Adrenal gland (tissue), 12 donors: ENCODE measurements around the gene NLRP9. TPM values are rescaled to one million over a fixed set of nuclear protein-coding genes. Genes with fewer than 3 reads are reported as not detected.

ENCODE experiments used
- DNase-seq, 7 donors: peaks; one replicate each; pipeline ENCODE4 v3.0.0-alpha.2; 2019 to 2020
- H3K27ac ChIP-seq, 5 donors: fragments of 200-600 bp; sonication (generic) in 4 of 5; 1 replicate in 3 of 5; 2 replicates in 2 of 5; pipeline versions ENCODE4 v1.5.1 to v1.8.0; 2016 to 2020; ENCODE audit warnings: mild to moderate bottlenecking in 1 of 5
- H3K27me3 ChIP-seq: fragments of 200-600 bp; 2 replicates; pipeline ENCODE4 v1.8.0; 2021
- H3K36me3 ChIP-seq, 2 donors: fragments of 200-600 bp; replicated peaks in 1 of 2; 1 replicate in 1 of 2; 2 replicates in 1 of 2; pipeline versions ENCODE4 v1.5.1 to v1.8.0; 2018 to 2022
- H3K4me1 ChIP-seq, 2 donors: fragments of 200-600 bp; replicated peaks in 1 of 2; 1 replicate in 1 of 2; 2 replicates in 1 of 2; pipeline versions ENCODE4 v1.5.1 to v1.8.0; 2018 to 2021
- H3K4me3 ChIP-seq, 4 donors: fragments of 200-600 bp; sonication (generic) in 3 of 4; one replicate each; pipeline ENCODE4 v1.5.1; 2016 to 2018
- H3K9me3 ChIP-seq, 3 donors: fragments of 200-600 bp; sonication (generic) in 1 of 3; replicated peaks in 1 of 3; 1 replicate in 2 of 3; 2 replicates in 1 of 3; pipeline versions ENCODE4 v1.5.1 to v1.8.0; 2016 to 2021
- CTCF ChIP-seq, 6 experiments: fragments of 450-650 bp in 4 of 6; fragments of 200-600 bp in 2 of 6; sonication (generic) in 1 of 6; IDR thresholded peaks; 1 replicate in 5 of 6; 2 replicates in 1 of 6; pipeline versions ENCODE4 v1.5.1 to v1.8.0; 2016 to 2021; ENCODE audit warnings: antibody characterized with exemption in 6 of 6, mild to moderate bottlenecking in 2 of 6, moderate library complexity in 1 of 6
- POLR2A ChIP-seq, 2 donors: fragments of 450-650 bp; IDR thresholded peaks; one replicate each; pipeline ENCODE4 v1.6.1; 2017; ENCODE audit warnings: antibody characterized with exemption in 2 of 2, mild to moderate bottlenecking in 2 of 2, moderate library complexity in 1 of 2
- WGBS, 4 donors: extraction: QIAGEN DNeasy Blood & Tissue Kit in 2 of 4; methylation state at CpG; one replicate each; pipeline versions ENCODE4 v1.1.5 to v1.1.7; 2013 to 2017; 5-methylcytosine and 5-hydroxymethylcytosine counted together
- intact Hi-C, 2 donors: fragments of 100-400 bp; cut with DNase I; formaldehyde crosslinking; loops; one replicate each; pipeline versions ENCODE4 v1.14.1 to v1.15.0; 2022 to 2023
- polyA plus RNA-seq, 3 donors: library from polyadenylated mRNA; stranded (reverse); fragments of 200-250 nt in 2 of 3; fragments of 350-450 nt in 1 of 3; fragmentation: Illumina TruSeq in 1 of 3; extraction: RNeasy Lipid Tissue Mini Kit (QIAGEN cat#74804) in 1 of 3; gene quantifications; one replicate each; pipeline ENCODE4 v1.2.3, GENCODE V29; 2013 to 2014
- total RNA-seq, 9 donors: library from RNA; depleted of rRNA in 4 of 9; stranded (reverse); fragments of >200 nt in 4 of 9; fragments of 120-200 nt in 1 of 9; fragmentation: NEBNext Ultra II Directional in 1 of 9; extraction: Animal tissue kit (Norgen Biotek cat#: 25700) in 1 of 9; gene quantifications; one replicate each; pipeline versions ENCODE4 v1.1.0 to v1.2.4, GENCODE V29; 2013 to 2023
- donor health status: healthy with polysubstance abuse.
- donor health status: Bipolar disorder and iron deficiency.
- donor health status: DM: yes; HTN: yes; CAD: no.
- donor health status: DM: no; HTN: no; CAD: no.
- donor health status: DM: no; HTN: no; CAD: no.
- donor health status: DM: yes; HTN: yes; CAD: no.

Gene NLRP9
- total and polyA plus RNA-seq, 12 donors: not detected

- DNase-seq: no peak
Measured at GRCh38 chr19:55667006-55667381, 71.2 kb downstream of the NLRP9 start.

GRCh38 chr19:55666343-55667005, 71.7 kb downstream of the NLRP9 start:
- peaks cover 0 to 87% of the 10 kb centered on the region in 2 donors for H3K36me3 ChIP-seq
- no peak for TF ChIP-seq CTCF (IDR thresholded peaks at IDR 0.05)
- TF ChIP-seq POLR2A (IDR thresholded peaks at IDR 0.05): no peak
- H3K27me3 ChIP-seq: no peaks in the 10 kb centered on the region
- H3K4me1 ChIP-seq: peaks cover 0 to 10% of the 10 kb centered on the region in 2 donors
- intact Hi-C loops: no loop called here
- H3K27ac ChIP-seq: no peak overlapping the region
- no peaks in the 10 kb centered on the region for H3K9me3 ChIP-seq
- no peak for DNase-seq
- WGBS, 4 donors: 80 to 86% (median 84%) methylated on average over 9 to 12 of the region's 12 CpGs
- no peak overlapping the region for H3K4me3 ChIP-seq

More at GRCh38 chr19:55667006-55667381, 71.2 kb downstream of the NLRP9 start:
- WGBS, 4 donors: 50 to 92% (median 87%) methylated on average over 1 to 4 of the region's 4 CpGs
- H3K4me1 ChIP-seq: peaks cover 0 to 16% of the 10 kb centered on the region in 2 donors
- intact Hi-C loops: no loop called here
- no peaks in the 10 kb centered on the region for H3K27me3 ChIP-seq
- no peak overlapping the region for H3K27ac ChIP-seq
- peaks cover 0 to 82% of the 10 kb centered on the region in 2 donors for H3K36me3 ChIP-seq
- H3K9me3 ChIP-seq: no peaks in the 10 kb centered on the region
- no peak overlapping the region for H3K4me3 ChIP-seq
- TF ChIP-seq CTCF (IDR thresholded peaks at IDR 0.05) (no peak), POLR2A (IDR thresholded peaks at IDR 0.05) (no peak)

GRCh38 chr19:55663846-55664536, 74.2 kb downstream of the NLRP9 start:
- 86 to 89% (median 87%) methylated on average over 9 to 20 of the region's 20 CpGs for WGBS, 4 donors
- Histone ChIP-seq H3K4me3 (no peak overlapping the region), H3K9me3 (no peaks in the 10 kb centered on the region), H3K36me3 (peaks cover 0 to 90% of the 10 kb centered on the region in 2 donors), H3K27ac (no peak overlapping the region), H3K27me3 (no peaks in the 10 kb centered on the region), H3K4me1 (peaks cover 0 to 18% of the 10 kb centered on the region in 2 donors)
- intact Hi-C loops: no loop called here
- DNase-seq: no peak
- TF ChIP-seq POLR2A (IDR thresholded peaks at IDR 0.05) (no peak), CTCF (IDR thresholded peaks at IDR 0.05) (no peak)

GRCh38 chr19:55661826-55662225, 76.4 kb downstream of the NLRP9 start:
- Histone ChIP-seq H3K4me3 (no peak overlapping the region), H3K36me3 (peaks cover 0 to 71% of the 10 kb centered on the region in 2 donors)
- TF ChIP-seq POLR2A (IDR thresholded peaks at IDR 0.05) (no peak), CTCF (IDR thresholded peaks at IDR 0.05) (no peak)

More at GRCh38 chr19:55661826-55662225, 76.4 kb downstream of the NLRP9 start:
- intact Hi-C loops: no loop called here
- no peak for DNase-seq
- H3K4me1 ChIP-seq: peaks cover 15 to 30% of the 10 kb centered on the region in 2 donors
- WGBS, 4 donors: 60 to 64% (median 63%) methylated on average over 7 of the region's 7 CpGs
- no peaks in the 10 kb centered on the region for H3K9me3 ChIP-seq
- H3K27ac ChIP-seq: no peak overlapping the region
- no peaks in the 10 kb centered on the region for H3K27me3 ChIP-seq
